ENCODE measurements around the gene NKRF.

Gene NKRF

GRCh38 chrX:119570351-119570835 lies 35.8 kb downstream of the NKRF start:
- Histone ChIP-seq H3K4me2 (ENCODE audit: low read depth, low read length, poor library complexity, severe bottlenecking) (no peak overlapping the region), H3K36me3 (ENCODE audit: insufficient read depth, low read length) (no peaks in the 10 kb centered on the region), H3K79me2 (ENCODE audit: insufficient read depth, low read length) (peaks cover 7% of the 10 kb centered on the region), H3K9me3 (ENCODE audit: insufficient read depth, low read depth, low read length) (no peaks in the 10 kb centered on the region), H2AFZ (ENCODE audit: low read length) (no peak overlapping the region), H3K4me1 (ENCODE audit: insufficient read depth, low read length, poor library complexity, severe bottlenecking) (no peaks in the 10 kb centered on the region), H3K4me3 (ENCODE audit: low read length, poor library complexity, severe bottlenecking) (no peak overlapping the region), H3F3A (ENCODE audit: low read depth) (no peaks in the 10 kb centered on the region), H3K9ac (ENCODE audit: low read depth, low read length, poor library complexity, severe bottlenecking) (no peak overlapping the region), H3K9me2 (replicated peaks; ENCODE audit: low read depth, low read length) (no peaks in the 10 kb centered on the region), H4K20me1 (ENCODE audit: insufficient read depth, low read length, poor library complexity, severe bottlenecking) (peaks cover 4% of the 10 kb centered on the region), H3K27me3 (ENCODE audit: insufficient read depth, low read length, poor library complexity, severe bottlenecking) (no peaks in the 10 kb centered on the region)
- TF ChIP-seq EZH2phosphoT487 (IDR thresholded peaks at IDR 0.05; ENCODE audit: borderline replicate concordance) (no peak), CTCF (conservative IDR thresholded peaks at IDR 0.05; ENCODE audit: low read length) (no peak)

GRCh38 chrX:119565107-119565663 lies 41.0 kb downstream of the NKRF start, which contains the start of gene STEEP1:
Gene STEEP1 (minus strand): TSS chrX:119565409. CDS start chrX:119565355, 54 bp downstream.
- H2AFZ ChIP-seq (ENCODE audit: low read length): peak within 1 kb of the TSS; percentile 87
- peak within 1 kb of the TSS; percentile 80 for H3K9ac ChIP-seq (ENCODE audit: low read depth, low read length, poor library complexity, severe bottlenecking)
- H3F3A ChIP-seq (ENCODE audit: low read depth): no peaks in the 10 kb centered on the region
- H3K9me3 ChIP-seq (ENCODE audit: insufficient read depth, low read depth, low read length): no peaks in the 10 kb centered on the region
- H4K20me1 ChIP-seq (ENCODE audit: insufficient read depth, low read length, poor library complexity, severe bottlenecking): no peaks in the 10 kb centered on the region
- H3K4me2 ChIP-seq (ENCODE audit: low read depth, low read length, poor library complexity, severe bottlenecking): peak within 1 kb of the TSS; percentile 81
- H3K36me3 ChIP-seq (ENCODE audit: insufficient read depth, low read length): no peaks in the 10 kb centered on the region
- peak within 1 kb of the TSS; percentile 91 for H3K4me3 ChIP-seq (ENCODE audit: low read length, poor library complexity, severe bottlenecking)
- H3K9me2 ChIP-seq (replicated peaks; ENCODE audit: low read depth, low read length): no peaks in the 10 kb centered on the region
- no peaks in the 10 kb centered on the region for H3K27me3 ChIP-seq (ENCODE audit: insufficient read depth, low read length, poor library complexity, severe bottlenecking)
- H3K4me1 ChIP-seq (ENCODE audit: insufficient read depth, low read length, poor library complexity, severe bottlenecking): peaks cover 3% of the 10 kb centered on the region
- TF ChIP-seq CTCF (conservative IDR thresholded peaks at IDR 0.05; ENCODE audit: low read length) (no peak), EZH2phosphoT487 (IDR thresholded peaks at IDR 0.05; ENCODE audit: borderline replicate concordance) (no peak)
- peaks cover 18% of the 10 kb centered on the region for H3K79me2 ChIP-seq (ENCODE audit: insufficient read depth, low read length)

DNA sequence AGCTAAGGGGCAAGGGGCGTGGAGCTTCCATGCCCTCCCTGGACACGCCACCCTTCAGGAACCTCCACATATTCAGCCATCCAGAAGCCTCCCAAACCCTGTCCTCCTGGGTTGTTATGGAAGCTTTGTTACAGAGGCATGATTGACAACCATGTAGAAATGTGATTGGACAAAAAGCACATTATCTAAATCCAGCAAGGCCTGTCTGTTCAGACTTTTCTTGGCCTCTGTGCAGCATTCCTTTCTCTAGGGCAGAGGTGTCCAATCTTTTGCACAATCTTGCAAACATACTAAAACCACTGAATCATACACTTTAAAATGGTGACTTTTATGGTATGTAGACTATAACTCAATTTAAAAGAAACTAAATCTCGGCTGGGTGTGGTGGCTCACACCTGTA lies 53.7 kb downstream of the NKRF start:
- Histone ChIP-seq H3K36me3 (ENCODE audit: insufficient read depth, low read length) (no peaks in the 10 kb centered on the region), H2AFZ (ENCODE audit: low read length) (no peak overlapping the region), H3K9me2 (replicated peaks; ENCODE audit: low read depth, low read length) (no peaks in the 10 kb centered on the region), H3K4me1 (ENCODE audit: insufficient read depth, low read length, poor library complexity, severe bottlenecking) (no peaks in the 10 kb centered on the region), H3K4me3 (ENCODE audit: low read length, poor library complexity, severe bottlenecking) (no peak overlapping the region), H3F3A (ENCODE audit: low read depth) (no peaks in the 10 kb centered on the region), H3K4me2 (ENCODE audit: low read depth, low read length, poor library complexity, severe bottlenecking) (no peak overlapping the region), H3K9me3 (ENCODE audit: insufficient read depth, low read depth, low read length) (no peaks in the 10 kb centered on the region), H3K27me3 (ENCODE audit: insufficient read depth, low read length, poor library complexity, severe bottlenecking) (no peaks in the 10 kb centered on the region), H3K79me2 (ENCODE audit: insufficient read depth, low read length) (no peaks in the 10 kb centered on the region; the same call in 1 of the 2 replicates), H3K9ac (ENCODE audit: low read depth, low read length, poor library complexity, severe bottlenecking) (no peak overlapping the region), H4K20me1 (ENCODE audit: insufficient read depth, low read length, poor library complexity, severe bottlenecking) (no peaks in the 10 kb centered on the region)
- no peak for TF ChIP-seq CTCF (conservative IDR thresholded peaks at IDR 0.05; ENCODE audit: low read length)
- no peak for TF ChIP-seq EZH2phosphoT487 (IDR thresholded peaks at IDR 0.05; ENCODE audit: borderline replicate concordance)
